HG03469 (cell line): Measurements from ENCODE around the gene ANKMY1.

ENCODE experiments used
- ATAC-seq: cut with Tn5 transposase; IDR thresholded peaks from one replicate; pipeline ENCODE4 v1.9.1; 2021; ENCODE audit warnings: mild to moderate bottlenecking, moderate library complexity, moderate number of reproducible peaks; ENCODE audit not compliant: unreplicated experiment

ANKMY1 gene

GRCh38 chr2:240594511-240595380, 37.0 kb upstream of the ANKMY1 start:
- ATAC-seq = no peak

DNA sequence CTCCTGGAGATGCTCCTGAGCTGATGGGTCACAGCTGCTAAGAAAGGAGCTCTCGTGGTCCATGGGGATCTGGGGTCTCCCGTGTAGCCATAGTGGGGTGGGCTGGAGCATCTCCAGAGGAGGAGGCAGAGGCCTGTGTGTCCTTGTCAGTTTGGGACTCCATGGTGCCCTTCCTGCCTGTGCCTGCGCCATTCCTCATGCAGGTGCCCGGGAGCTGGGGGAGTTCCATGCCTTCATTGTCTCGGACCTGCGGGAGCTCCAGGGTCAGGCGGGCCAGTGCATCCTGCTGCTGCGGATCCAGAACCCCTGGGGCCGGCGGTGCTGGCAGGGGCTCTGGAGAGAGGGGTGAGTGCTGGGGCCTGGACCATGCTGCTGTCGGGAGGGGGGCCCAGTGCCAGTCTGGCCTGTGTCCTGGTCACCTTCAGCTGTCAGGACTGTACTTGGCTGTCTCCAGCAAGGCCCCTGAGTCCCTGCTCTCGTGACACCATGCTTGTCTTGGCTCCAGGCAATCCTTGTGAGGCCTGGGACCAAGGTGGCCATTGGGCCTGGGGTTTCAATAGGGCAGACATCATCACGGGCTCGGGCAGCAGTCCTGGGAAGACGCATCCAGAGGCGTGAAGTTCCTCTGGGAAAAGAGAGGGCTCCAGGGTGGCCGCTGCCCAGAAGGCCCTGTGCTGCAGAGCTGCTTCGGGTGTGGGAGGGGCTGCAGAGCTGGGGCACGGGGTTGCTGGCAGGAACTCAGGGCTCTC, 36.1 kb upstream of the ANKMY1 start:
- no peak for ATAC-seq

- ATAC-seq = no peak
These were observed 35.4 kb upstream of the ANKMY1 start for GRCh38 chr2:240593026-240593702.

GRCh38 chr2:240591784-240592183, 34.0 kb upstream of the ANKMY1 start:
- ATAC-seq = no peak

DNA sequence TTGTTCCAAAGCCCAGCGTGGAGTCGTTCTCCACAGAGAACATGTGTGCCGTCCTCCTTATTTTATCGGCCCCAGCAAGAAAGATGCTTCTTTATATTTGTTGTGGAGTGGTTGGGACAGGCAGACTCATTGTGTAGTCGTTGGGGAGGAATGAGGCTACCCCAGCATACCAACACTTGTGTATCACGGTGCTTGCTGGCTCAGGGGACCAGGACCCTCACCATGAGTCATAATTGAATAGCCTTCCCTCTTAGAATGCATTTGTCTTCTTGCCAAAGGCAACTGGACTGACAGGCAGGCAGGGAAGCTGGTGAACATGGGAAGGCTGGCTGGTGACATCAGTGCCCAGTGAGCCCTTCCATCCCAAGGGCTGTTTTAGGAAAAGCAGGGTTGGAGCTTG, 33.4 kb upstream of the ANKMY1 start:
- ATAC-seq = no peak

- ATAC-seq = no peak
These were observed 32.9 kb upstream of the ANKMY1 start for GRCh38 chr2:240590681-240591111.

GRCh38 chr2:240589850-240590525, 32.2 kb upstream of the ANKMY1 start:
- ATAC-seq = no peak

GRCh38 chr2:240589375-240589774, 31.6 kb upstream of the ANKMY1 start:
- no peak for ATAC-seq

GRCh38 chr2:240588669-240589068, 30.9 kb upstream of the ANKMY1 start:
- ATAC-seq = no peak

DNA sequence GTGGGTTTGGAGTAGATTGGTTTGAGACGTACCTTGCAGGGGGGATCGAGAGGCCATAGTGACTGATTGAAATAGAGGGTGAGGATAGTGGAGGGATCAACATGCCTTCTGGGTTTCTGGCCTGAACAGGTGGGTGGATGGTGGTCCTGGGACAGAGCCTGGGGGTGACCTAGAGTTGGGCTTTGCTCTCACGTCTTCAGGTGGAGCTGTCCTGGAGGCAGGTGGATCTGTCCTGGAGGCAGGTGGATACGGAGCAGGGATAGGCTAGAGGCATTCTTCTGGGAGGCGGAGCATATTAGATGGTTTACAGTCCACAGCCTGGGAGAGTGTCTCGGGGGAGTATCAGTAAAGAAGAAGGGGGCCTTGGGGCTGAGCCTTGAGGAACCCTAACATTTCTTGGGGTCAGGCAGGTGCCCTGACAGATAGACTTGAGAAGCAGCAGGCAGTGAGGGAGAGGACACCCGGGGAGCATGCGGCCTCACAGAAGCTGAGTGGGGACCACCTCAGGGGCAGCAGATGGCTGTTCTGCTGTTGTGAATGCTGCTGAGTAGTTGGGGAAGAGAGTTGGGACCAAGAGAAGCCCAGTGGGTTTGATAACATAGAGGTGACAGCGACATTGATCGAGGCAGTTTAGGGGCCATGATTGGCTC, 30.3 kb upstream of the ANKMY1 start:
- ATAC-seq = no peak

DNA sequence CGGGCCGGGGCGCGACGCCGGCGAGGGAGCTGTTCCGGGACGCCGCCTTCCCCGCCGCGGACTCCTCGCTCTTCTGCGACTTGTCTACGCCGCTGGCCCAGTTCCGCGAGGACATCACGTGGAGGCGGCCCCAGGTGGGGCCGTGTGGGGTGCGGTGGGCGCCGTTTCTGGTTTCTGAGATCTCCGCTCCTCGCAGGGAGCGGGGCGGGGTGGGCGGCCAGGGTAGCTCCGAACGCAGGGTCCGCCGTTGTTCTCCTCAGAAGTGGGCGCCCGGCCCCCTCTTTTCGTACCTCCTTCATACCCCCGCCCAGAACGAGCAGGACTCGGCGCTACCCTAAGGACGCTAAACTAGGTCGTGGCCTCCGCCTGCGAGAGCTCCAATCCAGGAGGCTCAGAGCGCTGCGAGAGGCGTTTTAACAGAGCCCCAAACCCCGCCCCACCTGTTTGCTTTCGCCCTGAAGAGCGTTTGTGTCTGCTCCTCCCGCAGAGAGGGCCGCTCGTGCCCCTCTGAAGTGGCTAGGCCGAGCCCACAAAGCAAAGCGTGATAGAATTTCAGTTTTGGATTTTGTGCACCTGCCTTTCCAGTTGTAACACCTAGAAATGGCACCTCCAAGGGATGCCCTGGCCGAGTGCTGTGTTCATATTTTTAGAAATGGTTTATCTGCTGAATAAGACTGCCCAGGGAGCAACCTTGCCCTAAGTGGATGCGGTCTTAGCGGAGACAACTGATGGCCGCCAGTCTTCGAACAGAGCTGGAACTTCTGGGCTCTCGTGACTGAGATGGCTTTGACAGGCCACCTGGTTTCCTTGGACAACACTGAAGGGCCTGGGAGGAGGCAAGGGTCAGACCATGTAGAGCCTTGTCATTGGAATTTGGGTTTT, 29.4 kb upstream of the ANKMY1 start:
- ATAC-seq = no peak

- peak; percentile 47 for ATAC-seq
These were observed 28.6 kb upstream of the ANKMY1 start, which contains the start of gene CAPN10 for GRCh38 chr2:240586198-240586918. Gene CAPN10, plus strand, starts transcription at chr2:240586734. Its CDS starts 178 bp downstream, at chr2:240586912.

GRCh38 chr2:240585681-240586197, 28.0 kb upstream of the ANKMY1 start:
- ATAC-seq = no peak

GRCh38 chr2:240585101-240585500, 27.3 kb upstream of the ANKMY1 start:
- ATAC-seq = peak; percentile 20

GRCh38 chr2:240584486-240585031, 26.8 kb upstream of the ANKMY1 start:
- ATAC-seq = peak; percentile 39

GRCh38 chr2:240583774-240584173, 26.0 kb upstream of the ANKMY1 start:
- ATAC-seq = no peak

- ATAC-seq = no peak
These were observed 25.0 kb upstream of the ANKMY1 start for GRCh38 chr2:240582781-240583180.

GRCh38 chr2:240581811-240582210, 24.0 kb upstream of the ANKMY1 start:
- no peak for ATAC-seq
